ENCODE measurements around the gene OXCT2. TPM values are rescaled to one million over a fixed set of nuclear protein-coding genes. Genes with fewer than 3 reads are reported as not detected.

OXCT2 gene
- total RNA-seq, 1 donor from 2014 or later, result 1.2 TPM

DNA sequence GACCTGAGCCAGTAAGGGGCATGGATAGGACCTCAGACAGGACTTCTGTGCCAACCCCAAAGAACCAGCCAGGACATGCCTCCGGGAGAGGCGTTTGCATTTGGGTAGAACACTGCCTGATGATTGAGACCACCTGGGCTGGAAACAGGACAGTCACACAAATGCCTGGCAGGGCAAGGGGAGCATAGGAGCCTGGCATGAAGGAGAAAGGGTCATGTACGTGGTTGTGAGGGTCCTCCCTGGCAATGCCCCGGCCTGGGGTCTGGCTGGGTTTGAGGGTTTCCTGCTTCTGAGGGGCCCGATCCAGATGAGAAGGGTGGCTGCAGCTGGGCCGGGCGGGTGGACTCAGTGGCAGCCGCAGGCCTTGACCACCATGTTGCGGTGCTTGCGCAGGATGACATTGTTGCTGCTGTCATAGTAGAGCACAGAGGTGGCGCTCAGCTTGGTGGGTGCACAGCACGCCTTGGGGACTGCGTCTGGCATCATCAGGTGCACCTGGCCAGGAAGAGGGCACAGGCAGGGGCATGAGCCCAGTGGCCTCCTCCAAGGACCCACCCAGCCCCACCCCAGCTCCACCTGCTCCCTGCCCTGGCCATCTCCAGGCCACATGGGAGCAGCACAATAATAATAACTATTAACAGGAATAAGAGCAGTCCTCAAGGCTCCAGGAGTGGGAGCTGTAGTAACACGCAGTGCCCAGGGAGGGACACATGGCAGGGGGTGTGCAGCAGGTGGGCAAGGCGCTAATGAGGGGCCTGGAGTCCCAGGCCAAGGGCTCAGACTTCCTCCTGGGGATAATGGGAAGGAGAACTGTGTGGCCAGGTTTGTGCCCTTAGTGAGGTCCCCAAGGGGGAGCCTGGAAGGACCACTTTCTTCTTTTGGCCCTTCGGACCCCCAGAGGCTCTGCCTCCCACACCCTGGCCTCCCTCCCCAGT is 10.8 kb downstream of the OXCT2 start:
- DNase-seq (no peak), ATAC-seq (ENCODE audit: low read depth) (no peak)
- POLR2A ChIA-PET, result interaction anchor here (1.0 kb wide), 1 partner anchor 22 kb away, joined by 3 read pairs; the partner anchor contains the start of gene PPIE
- Mint-ChIP-seq H3K4me3 (no peak overlapping the region), H3K27me3 (no peaks in the 10 kb centered on the region), H3K36me3 (ENCODE audit: low read depth) (peaks cover 55% of the 10 kb centered on the region), H3K27ac (no peak overlapping the region), H3K9me3 (no peaks in the 10 kb centered on the region), H3K4me1 (no peaks in the 10 kb centered on the region)
- CTCF ChIA-PET, result no interaction called here
- TF ChIP-seq CTCF (IDR thresholded peaks at IDR 0.05), result no peak
- intact Hi-C loops (cut with micrococcal nuclease), result no loop called here

- DNase-seq (no peak), ATAC-seq (ENCODE audit: low read depth) (no peak)
- Mint-ChIP-seq H3K27me3 (no peaks in the 10 kb centered on the region), H3K9me3 (no peaks in the 10 kb centered on the region), H3K4me3 (no peak overlapping the region), H3K4me1 (no peaks in the 10 kb centered on the region), H3K27ac (no peak overlapping the region), H3K36me3 (ENCODE audit: low read depth) (peaks cover 65% of the 10 kb centered on the region)
- CTCF ChIA-PET, result no interaction called here
- POLR2A ChIA-PET, result interaction anchor here (1.0 kb wide), 1 partner anchor 21 kb away, joined by 3 read pairs; the partner anchor contains the start of gene PPIE
- intact Hi-C loops (cut with micrococcal nuclease), result no loop called here
- TF ChIP-seq CTCF (IDR thresholded peaks at IDR 0.05), result no peak
Observed at GRCh38 chr1:39759436-39759726, 11.8 kb downstream of the OXCT2 start.

- no peak overlapping the region for H3K27ac Mint-ChIP-seq
- no peak for TF ChIP-seq CTCF (IDR thresholded peaks at IDR 0.05)
- DNase-seq (no peak), ATAC-seq (ENCODE audit: low read depth) (no peak)
- ChIA-PET CTCF (no interaction called here), POLR2A (interaction anchor here (1.0 kb wide), 1 partner anchor 20 kb away, joined by 3 read pairs; the partner anchor contains the start of gene PPIE)
- H3K27me3 Mint-ChIP-seq, result no peaks in the 10 kb centered on the region
- H3K4me3 Mint-ChIP-seq, result no peak overlapping the region
- peaks cover 70% of the 10 kb centered on the region for H3K36me3 Mint-ChIP-seq (ENCODE audit: low read depth)
- no peaks in the 10 kb centered on the region for H3K4me1 Mint-ChIP-seq
- intact Hi-C loops (cut with micrococcal nuclease), result no loop called here
- H3K9me3 Mint-ChIP-seq, result no peaks in the 10 kb centered on the region
Observed at GRCh38 chr1:39758556-39759435, 12.4 kb downstream of the OXCT2 start.

- TF ChIP-seq CTCF (IDR thresholded peaks at IDR 0.05), result no peak
- Mint-ChIP-seq H3K27ac (no peak overlapping the region), H3K27me3 (no peaks in the 10 kb centered on the region), H3K9me3 (no peaks in the 10 kb centered on the region), H3K36me3 (ENCODE audit: low read depth) (peaks cover 83% of the 10 kb centered on the region), H3K4me1 (no peaks in the 10 kb centered on the region), H3K4me3 (no peak overlapping the region)
- ChIA-PET CTCF (no interaction called here), POLR2A (no interaction called here)
- no peak for ATAC-seq (ENCODE audit: low read depth)
- no peak for DNase-seq
- intact Hi-C loops (cut with micrococcal nuclease), result no loop called here
Observed at GRCh38 chr1:39757501-39757900, 13.6 kb downstream of the OXCT2 start.

Data from activated B cell treated with CpG ODN at 0.5 μM for 24 hours (primary cell).